Measurements from ENCODE around the gene PCK2. TPM values are rescaled to one million over a fixed set of nuclear protein-coding genes. Genes with fewer than 3 reads are reported as not detected.
A peak's percentile ranks its signal among the peaks of the same experiment; 100 is the strongest.

PCK2 gene
- total RNA-seq, 1 donor from 2014 or later = 62.7 TPM

DNA sequence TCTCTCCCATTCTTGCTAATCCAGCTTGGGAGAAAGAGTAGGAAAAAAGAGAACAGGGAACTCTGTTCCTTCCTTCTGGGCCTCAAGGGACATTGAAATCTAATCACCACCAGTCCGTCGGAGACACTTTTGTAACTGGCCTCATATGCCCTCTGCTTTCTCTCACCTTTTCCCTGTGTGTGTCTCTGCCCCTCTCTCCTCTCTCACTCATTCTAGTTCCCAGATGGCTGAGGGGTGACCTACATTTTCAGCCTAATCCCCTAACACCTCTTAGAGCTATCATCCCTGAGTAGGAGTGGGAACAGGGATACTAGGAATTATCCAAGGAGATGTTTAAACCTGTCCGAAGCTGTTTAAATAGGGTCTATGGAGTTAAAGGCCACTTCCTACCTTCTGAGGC, 8.9 kb upstream of the PCK2 start:
- no peak for DNase-seq (ENCODE audit: low spot score)
- no peak overlapping the region for H3K27ac Mint-ChIP-seq
- H3K4me3 Mint-ChIP-seq (ENCODE audit: low read depth) = no peak overlapping the region
- H3K27me3 Mint-ChIP-seq (ENCODE audit: low read depth) = no peaks in the 10 kb centered on the region
- H3K9me3 Mint-ChIP-seq = no peaks in the 10 kb centered on the region
- no peaks in the 10 kb centered on the region for H3K36me3 Mint-ChIP-seq (ENCODE audit: low read depth)
- H3K4me1 Mint-ChIP-seq (ENCODE audit: low read depth) = peaks cover 15% of the 10 kb centered on the region
- intact Hi-C loops (cut with micrococcal nuclease) = no loop called here

DNA sequence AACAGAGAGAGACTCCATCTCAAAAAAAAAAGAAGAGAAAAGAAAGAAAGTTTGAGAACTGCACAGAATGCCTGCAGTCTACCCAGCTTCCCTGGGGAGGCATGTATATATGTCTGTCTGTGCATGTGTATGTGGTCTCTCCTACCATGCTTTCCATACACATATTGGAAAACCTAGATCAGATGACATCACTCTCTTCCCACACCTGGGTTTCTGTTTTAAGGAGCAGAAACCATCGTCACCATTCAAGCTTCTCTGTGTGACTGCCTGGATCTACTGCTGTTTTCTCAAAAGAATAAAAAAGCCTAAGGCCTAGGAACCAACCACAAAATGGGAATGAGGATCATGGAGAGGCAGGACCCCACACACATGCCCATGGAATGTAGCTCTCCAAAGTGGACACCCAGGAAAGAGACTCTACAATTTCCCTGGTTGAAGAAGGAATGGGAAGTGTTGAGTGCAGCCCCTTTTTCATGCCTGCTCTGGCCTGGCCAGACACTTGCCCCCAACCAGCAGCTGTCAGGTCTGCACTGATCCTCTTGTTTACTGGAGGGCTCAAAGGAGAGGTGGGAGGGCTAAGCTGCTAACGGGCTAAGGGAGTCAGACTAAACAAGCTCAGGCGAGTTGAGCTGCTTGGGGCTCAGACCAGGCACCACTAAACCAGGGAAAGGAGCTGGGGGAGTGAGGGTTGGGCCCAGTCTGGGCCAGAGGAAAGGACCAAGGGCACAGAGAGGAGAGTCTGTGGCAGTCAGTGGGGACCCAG, 7.7 kb upstream of the PCK2 start:
- no peak overlapping the region for H3K27ac Mint-ChIP-seq
- peaks cover 12% of the 10 kb centered on the region for H3K4me1 Mint-ChIP-seq (ENCODE audit: low read depth)
- no peak for DNase-seq (ENCODE audit: low spot score)
- no peaks in the 10 kb centered on the region for H3K27me3 Mint-ChIP-seq (ENCODE audit: low read depth)
- H3K36me3 Mint-ChIP-seq (ENCODE audit: low read depth) = no peaks in the 10 kb centered on the region
- H3K9me3 Mint-ChIP-seq = no peaks in the 10 kb centered on the region
- intact Hi-C loops (cut with micrococcal nuclease) = no loop called here
- no peak overlapping the region for H3K4me3 Mint-ChIP-seq (ENCODE audit: low read depth)

DNA sequence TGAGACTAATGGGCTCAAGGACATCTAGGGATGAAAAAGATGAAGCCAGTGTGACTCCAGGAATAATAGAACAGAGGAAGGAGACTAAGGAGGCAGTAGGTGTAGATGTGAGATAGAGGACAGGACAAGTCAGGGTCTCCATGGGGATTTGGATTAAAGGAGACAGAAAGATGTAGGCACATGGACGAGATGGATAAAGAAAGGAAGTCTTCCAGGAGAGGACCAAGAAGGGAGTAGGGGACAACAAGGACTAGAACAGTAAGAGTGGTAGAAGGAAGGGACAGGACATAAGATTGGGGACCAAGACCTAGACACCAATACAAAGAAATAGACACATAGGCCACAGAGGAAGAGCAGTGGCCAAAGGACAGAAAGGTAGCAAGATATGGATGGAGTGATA, 7.1 kb upstream of the PCK2 start:
- H3K36me3 Mint-ChIP-seq (ENCODE audit: low read depth) = no peaks in the 10 kb centered on the region
- no peak overlapping the region for H3K4me3 Mint-ChIP-seq (ENCODE audit: low read depth)
- H3K4me1 Mint-ChIP-seq (ENCODE audit: low read depth) = peaks cover 9% of the 10 kb centered on the region
- H3K27me3 Mint-ChIP-seq (ENCODE audit: low read depth) = no peaks in the 10 kb centered on the region
- H3K9me3 Mint-ChIP-seq = no peaks in the 10 kb centered on the region
- intact Hi-C loops (cut with micrococcal nuclease) = no loop called here
- H3K27ac Mint-ChIP-seq = no peak overlapping the region
- DNase-seq (ENCODE audit: low spot score) = no peak

DNA sequence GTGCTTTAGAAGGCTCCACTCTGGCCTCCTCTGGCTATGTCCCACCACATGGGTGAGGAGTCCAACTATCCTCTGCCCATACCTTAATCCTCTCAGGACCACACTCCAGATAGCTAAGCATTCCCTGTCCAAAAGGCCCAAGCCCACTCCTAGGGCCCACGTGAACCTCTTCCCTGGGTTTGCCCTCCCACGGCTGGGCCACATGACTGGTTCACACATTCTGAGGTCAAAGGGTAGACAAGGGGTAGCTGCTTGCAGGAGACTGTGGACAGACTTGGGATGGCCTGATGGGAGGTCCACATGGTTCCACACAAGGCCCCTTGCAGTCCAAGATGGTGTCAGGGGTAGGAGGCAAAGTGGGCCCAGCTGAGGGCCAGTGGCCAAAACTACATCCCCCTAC, 6.0 kb upstream of the PCK2 start:
- H3K27ac Mint-ChIP-seq = no peak overlapping the region

DNA sequence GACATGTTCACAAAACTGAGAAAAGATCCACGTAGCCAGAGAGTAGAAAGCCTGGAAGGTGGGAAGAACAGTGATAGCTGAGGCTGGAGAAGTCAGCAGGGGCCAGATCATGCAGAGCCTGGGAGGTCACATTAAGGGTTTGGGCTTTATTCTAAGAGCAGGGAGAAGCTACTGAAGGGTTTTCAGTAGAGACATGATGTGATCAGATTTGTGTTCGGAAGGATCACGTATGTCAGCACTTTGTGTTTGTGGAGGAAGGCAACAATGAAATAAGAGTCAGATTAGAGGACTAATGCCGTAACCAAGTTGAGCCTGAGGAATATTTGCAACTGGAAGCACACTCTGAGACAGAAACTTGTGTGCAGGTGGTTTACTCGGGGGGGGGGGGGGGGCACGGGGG, 4.2 kb upstream of the PCK2 start:
- peaks cover 16% of the 10 kb centered on the region for H3K4me1 Mint-ChIP-seq (ENCODE audit: low read depth)
- H3K9me3 Mint-ChIP-seq = no peaks in the 10 kb centered on the region
- H3K4me3 Mint-ChIP-seq (ENCODE audit: low read depth) = no peak overlapping the region
- no peak for DNase-seq (ENCODE audit: low spot score)
- intact Hi-C loops (cut with micrococcal nuclease) = loop anchor here (1.0 to 10.0 kb wide), 3 partner anchors 32 to 345 kb away; no protein-coding TSS in a partner anchor
- H3K27ac Mint-ChIP-seq = no peak overlapping the region
- H3K36me3 Mint-ChIP-seq (ENCODE audit: low read depth) = no peaks in the 10 kb centered on the region
- H3K27me3 Mint-ChIP-seq (ENCODE audit: low read depth) = no peaks in the 10 kb centered on the region

More for the DNA sequence above, 6.0 kb upstream of the PCK2 start:
- DNase-seq (ENCODE audit: low spot score) = no peak
- intact Hi-C loops (cut with micrococcal nuclease) = no loop called here
- no peak overlapping the region for H3K4me3 Mint-ChIP-seq (ENCODE audit: low read depth)
- H3K4me1 Mint-ChIP-seq (ENCODE audit: low read depth) = peaks cover 10% of the 10 kb centered on the region
- no peaks in the 10 kb centered on the region for H3K27me3 Mint-ChIP-seq (ENCODE audit: low read depth)
- no peaks in the 10 kb centered on the region for H3K9me3 Mint-ChIP-seq
- no peaks in the 10 kb centered on the region for H3K36me3 Mint-ChIP-seq (ENCODE audit: low read depth)

DNA sequence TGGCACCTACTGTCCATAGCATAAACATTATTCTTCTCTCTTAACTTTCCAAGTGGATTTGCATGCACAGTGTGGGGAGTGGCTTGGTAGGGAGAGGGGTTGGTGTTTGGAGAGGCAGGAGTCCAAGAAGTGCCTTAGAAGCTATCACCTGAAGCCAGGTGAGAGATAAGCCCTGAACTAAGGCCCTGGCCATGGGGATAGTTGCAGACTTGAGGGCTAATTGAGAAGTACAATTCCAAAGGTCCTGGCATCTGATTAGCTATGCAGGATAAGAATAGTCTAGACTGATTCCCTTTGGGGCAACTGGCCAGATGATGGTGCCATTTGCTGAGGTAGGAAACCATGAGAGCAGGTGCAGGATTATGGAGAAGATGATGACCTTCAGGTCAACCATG, 2.0 kb upstream of the PCK2 start:
- no peak overlapping the region for H3K27ac Mint-ChIP-seq
- H3K27me3 Mint-ChIP-seq (ENCODE audit: low read depth) = no peaks in the 10 kb centered on the region
- peaks cover 31% of the 10 kb centered on the region for H3K4me1 Mint-ChIP-seq (ENCODE audit: low read depth)
- DNase-seq (ENCODE audit: low spot score) = no peak
- intact Hi-C loops (cut with micrococcal nuclease) = loop anchor here (10.0 kb wide), 1 partner anchor 343 kb away; no protein-coding TSS in a partner anchor
- H3K9me3 Mint-ChIP-seq = no peaks in the 10 kb centered on the region
- H3K4me3 Mint-ChIP-seq (ENCODE audit: low read depth) = peak overlapping the region; percentile 10
- H3K36me3 Mint-ChIP-seq (ENCODE audit: low read depth) = peaks cover 16% of the 10 kb centered on the region

DNA sequence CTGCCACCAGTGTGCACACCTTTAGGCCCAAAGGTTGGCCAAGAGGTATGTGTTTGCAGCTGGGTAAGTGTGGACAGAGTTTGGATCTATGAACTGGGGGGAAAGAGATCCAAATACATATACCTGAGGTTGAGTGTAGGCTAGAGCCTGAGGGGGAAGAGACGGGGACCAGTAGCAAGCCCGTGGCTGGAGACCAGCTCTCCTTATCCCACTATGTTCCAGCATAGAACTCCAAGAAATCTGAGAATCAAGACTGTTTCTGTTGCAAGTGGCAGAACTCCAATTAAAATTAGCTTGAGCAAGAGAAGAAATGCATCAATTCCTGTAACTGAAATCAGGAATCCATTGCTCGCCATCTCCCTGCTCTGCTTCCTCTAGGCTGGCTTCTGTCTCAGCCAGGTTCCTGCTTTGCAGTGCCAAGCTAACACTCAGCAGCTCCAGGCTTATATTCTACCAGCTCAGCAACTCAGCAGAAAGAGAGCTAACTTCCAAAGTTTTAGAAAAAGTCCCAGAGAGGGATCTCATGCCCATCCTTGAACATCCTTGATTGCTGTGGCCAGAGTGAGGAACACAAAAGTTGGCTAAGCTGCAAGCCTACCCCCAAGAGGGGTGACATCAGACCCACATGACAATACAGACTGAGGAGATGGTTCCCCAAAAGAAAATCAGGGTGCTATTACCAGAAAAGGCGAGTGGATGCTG, 1.5 kb upstream of the PCK2 start:
- Mint-ChIP-seq H3K4me1 (ENCODE audit: low read depth) (peaks cover 31% of the 10 kb centered on the region), H3K36me3 (ENCODE audit: low read depth) (peaks cover 16% of the 10 kb centered on the region), H3K27ac (peak overlapping the region; percentile 68), H3K27me3 (ENCODE audit: low read depth) (no peaks in the 10 kb centered on the region), H3K4me3 (ENCODE audit: low read depth) (peak overlapping the region; percentile 97), H3K9me3 (no peaks in the 10 kb centered on the region)
- no peak for DNase-seq (ENCODE audit: low spot score)
- intact Hi-C loops (cut with micrococcal nuclease) = loop anchor here (10.0 kb wide), 1 partner anchor 342 kb away; no protein-coding TSS in a partner anchor

DNA sequence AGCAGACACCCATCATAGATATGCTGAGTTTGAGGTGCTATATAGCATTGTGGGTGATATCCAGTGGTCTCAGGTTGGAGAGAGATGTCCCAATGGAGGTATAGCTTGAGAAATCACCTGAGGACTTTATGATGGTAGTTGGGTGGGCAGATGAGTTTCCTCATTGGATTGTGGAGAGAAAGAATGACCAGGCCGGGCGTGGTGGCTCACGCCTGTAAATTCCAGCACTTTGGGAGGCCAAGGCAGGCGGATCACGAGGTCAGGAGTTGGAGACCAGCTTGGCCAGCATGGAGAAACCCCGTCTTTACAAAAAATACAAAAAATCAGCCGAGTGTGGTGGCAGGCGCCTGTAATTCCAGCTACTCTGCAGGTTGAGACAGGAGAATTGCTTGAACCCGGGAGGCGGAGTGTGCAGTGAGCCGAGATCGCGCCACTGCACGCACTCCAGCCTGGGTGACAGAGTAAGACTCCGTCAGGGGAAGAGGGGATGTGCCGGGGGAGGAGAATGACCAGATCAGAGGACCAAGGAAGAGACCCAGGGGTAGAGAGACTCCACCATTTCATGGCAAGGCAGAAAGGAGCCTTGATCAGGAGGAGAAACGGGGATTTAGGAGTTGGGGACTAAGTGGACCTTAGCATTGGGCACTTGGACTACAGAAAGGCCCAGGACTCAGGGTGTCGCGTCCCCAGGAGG, 757 bp upstream of the PCK2 start:
- DNase-seq (ENCODE audit: low spot score) = no peak
- Mint-ChIP-seq H3K27ac (peak overlapping the region; percentile 68), H3K4me3 (ENCODE audit: low read depth) (peak overlapping the region; percentile 97), H3K27me3 (ENCODE audit: low read depth) (no peaks in the 10 kb centered on the region), H3K4me1 (ENCODE audit: low read depth) (peaks cover 31% of the 10 kb centered on the region), H3K36me3 (ENCODE audit: low read depth) (peaks cover 16% of the 10 kb centered on the region), H3K9me3 (no peaks in the 10 kb centered on the region)
- intact Hi-C loops (cut with micrococcal nuclease) = loop anchor here (10.0 kb wide), 1 partner anchor 341 kb away; no protein-coding TSS in a partner anchor

DNA sequence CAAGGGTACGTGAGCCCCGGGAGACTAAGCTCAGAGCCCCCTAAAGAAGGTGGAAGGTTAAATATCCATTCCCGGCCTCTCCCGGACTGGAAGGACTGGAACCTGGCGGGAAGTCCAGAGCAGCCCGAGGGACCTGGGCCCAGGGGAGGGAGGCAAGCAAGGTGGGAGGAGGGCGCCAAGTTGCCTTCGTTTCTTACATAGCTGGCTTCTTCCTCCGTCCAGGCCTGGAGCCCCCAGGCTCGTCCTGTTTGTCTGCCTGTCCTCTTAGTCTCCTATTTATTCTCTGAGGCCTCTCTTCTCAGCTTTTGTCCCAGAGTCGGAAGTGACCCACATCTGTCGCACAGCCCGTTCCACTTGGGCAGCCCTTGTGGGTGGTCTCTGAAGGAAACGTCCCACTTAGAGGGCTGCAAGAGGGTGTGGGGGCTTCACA, 745 bp downstream of the PCK2 start:
- peak overlapping the region; percentile 98 for H3K27ac Mint-ChIP-seq
- H3K36me3 Mint-ChIP-seq (ENCODE audit: low read depth) = peaks cover 25% of the 10 kb centered on the region
- H3K4me3 Mint-ChIP-seq (ENCODE audit: low read depth) = peak overlapping the region; percentile 97
- intact Hi-C loops (cut with micrococcal nuclease) = loop anchor here (1.0 to 10.0 kb wide), 5 partner anchors 13 to 340 kb away; partner anchors contain the start of genes DCAF11, DHRS4L2 and NRL
- no peaks in the 10 kb centered on the region for H3K9me3 Mint-ChIP-seq
- peaks cover 32% of the 10 kb centered on the region for H3K4me1 Mint-ChIP-seq (ENCODE audit: low read depth)
- H3K27me3 Mint-ChIP-seq (ENCODE audit: low read depth) = no peaks in the 10 kb centered on the region
- no peak for DNase-seq (ENCODE audit: low spot score)

DNA sequence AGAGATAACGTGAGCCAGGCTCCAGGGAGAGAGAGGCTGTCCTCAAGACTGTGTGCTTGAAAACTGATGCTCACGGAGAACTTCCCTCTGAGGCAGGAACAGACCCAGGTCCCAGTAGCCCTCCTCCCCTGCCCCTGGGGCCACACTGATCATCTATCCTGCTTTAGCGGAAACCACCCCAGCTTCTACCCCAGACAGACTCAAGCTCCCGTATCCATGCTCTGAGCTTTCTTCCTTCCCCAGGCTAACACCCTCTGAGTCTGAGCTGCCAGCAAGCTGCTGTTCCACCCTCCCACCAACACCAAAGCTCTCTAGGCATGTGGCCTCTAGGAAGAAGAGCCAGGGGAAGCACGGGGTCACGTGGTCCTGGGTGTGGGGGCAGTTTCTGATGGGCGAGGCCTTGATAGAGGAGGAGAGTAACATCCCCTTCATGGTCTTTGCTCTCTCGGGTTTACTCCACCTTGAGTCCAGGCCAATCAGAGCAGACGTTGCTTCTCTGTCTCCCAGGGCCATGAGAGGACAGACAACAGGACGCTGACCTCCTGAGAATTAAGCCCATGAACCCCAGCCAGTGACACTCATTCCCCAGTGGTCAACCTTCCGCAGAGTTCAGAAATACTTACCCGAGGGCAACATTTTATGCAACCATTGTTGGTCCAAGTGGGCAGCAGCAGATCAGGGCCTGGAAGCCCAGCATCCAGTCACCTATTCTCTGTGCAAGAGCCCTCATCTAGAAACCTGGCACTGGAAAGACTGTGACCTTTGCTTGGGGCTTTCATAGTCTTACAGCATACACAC, 1.4 kb downstream of the PCK2 start:
- DNase-seq (ENCODE audit: low spot score) = peak; percentile 54
- no peaks in the 10 kb centered on the region for H3K9me3 Mint-ChIP-seq
- intact Hi-C loops (cut with micrococcal nuclease) = loop anchor here (1.0 to 10.0 kb wide), 4 partner anchors 13 to 339 kb away; partner anchors contain the start of genes DCAF11, DHRS4L2 and NRL
- peak overlapping the region; percentile 98 for H3K27ac Mint-ChIP-seq
- peaks cover 30% of the 10 kb centered on the region for H3K4me1 Mint-ChIP-seq (ENCODE audit: low read depth)
- H3K36me3 Mint-ChIP-seq (ENCODE audit: low read depth) = peaks cover 30% of the 10 kb centered on the region
- no peaks in the 10 kb centered on the region for H3K27me3 Mint-ChIP-seq (ENCODE audit: low read depth)
- H3K4me3 Mint-ChIP-seq (ENCODE audit: low read depth) = peak overlapping the region; percentile 97

DNA sequence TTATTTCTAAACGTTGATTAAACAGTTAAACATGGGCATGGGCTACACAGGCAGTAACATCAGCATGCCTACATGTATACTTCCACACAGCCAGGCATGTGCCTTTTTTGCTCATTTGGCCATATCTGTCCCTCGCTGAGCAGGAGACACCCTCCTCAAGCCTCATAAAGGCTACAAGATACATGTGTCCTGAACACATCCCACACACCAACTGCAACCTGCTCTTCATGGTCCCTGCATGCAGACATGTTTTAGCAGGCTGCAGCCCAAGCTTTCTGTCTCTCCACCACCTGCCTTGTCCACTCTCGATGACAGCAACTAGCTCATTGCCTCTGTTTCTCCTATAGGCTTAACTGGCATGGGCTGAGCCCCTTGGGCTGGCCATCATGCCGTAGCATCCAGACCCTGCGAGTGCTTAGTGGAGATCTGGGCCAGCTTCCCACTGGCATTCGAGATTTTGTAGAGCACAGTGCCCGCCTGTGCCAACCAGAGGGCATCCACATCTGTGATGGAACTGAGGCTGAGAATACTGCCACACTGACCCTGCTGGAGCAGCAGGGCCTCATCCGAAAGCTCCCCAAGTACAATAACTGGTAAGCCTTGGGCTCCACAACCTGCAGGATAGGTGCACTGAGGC, 2.6 kb downstream of the PCK2 start:
- no peak for DNase-seq (ENCODE audit: low spot score)
- no peaks in the 10 kb centered on the region for H3K27me3 Mint-ChIP-seq (ENCODE audit: low read depth)

More for the DNA sequence above, 2.6 kb downstream of the PCK2 start:
- no peaks in the 10 kb centered on the region for H3K9me3 Mint-ChIP-seq
- peak overlapping the region; percentile 39 for H3K27ac Mint-ChIP-seq
- peaks cover 40% of the 10 kb centered on the region for H3K36me3 Mint-ChIP-seq (ENCODE audit: low read depth)
- H3K4me1 Mint-ChIP-seq (ENCODE audit: low read depth) = peaks cover 27% of the 10 kb centered on the region
- intact Hi-C loops (cut with micrococcal nuclease) = loop anchor here (10.0 kb wide), 1 partner anchor 338 kb away; no protein-coding TSS in a partner anchor
- peak overlapping the region; percentile 63 for H3K4me3 Mint-ChIP-seq (ENCODE audit: low read depth)
